Neural cell (in vitro differentiated cells): ENCODE measurements around the gene PTPRB. TPM values are rescaled to one million over a fixed set of nuclear protein-coding genes. Genes with fewer than 3 reads are reported as not detected.

ENCODE experiments used
- H2AFZ ChIP-seq: fragments of 200-600, 300-800 bp; sonication (generic), shearing (Covaris generic); 2 replicates; pipeline ENCODE4 v1.6.0; 2014; ENCODE audit warnings: low read depth, mild to moderate bottlenecking, antibody characterized with exemption, low read length, moderate library complexity
- H3F3A ChIP-seq: fragments of 200-600 bp; shearing (Covaris generic); 2 replicates; pipeline ENCODE4 v1.6.1; 2016; ENCODE audit warnings: mild to moderate bottlenecking, moderate library complexity, mixed read lengths, antibody characterized with exemption, low read length; ENCODE audit not compliant: insufficient read depth, poor library complexity, severe bottlenecking
- H3K27ac ChIP-seq: fragments of 200-600, 300-800 bp; sonication (generic), shearing (Covaris generic); 2 replicates; pipeline ENCODE4 v1.5.1; 2014; ENCODE audit warnings: mild to moderate bottlenecking, low read length, moderate library complexity
- H3K27me3 ChIP-seq: fragments of 300-800, 200-600 bp; sonication (generic), shearing (Covaris generic); 2 replicates; pipeline ENCODE4 v1.6.0; 2014; ENCODE audit warnings: mild to moderate bottlenecking, low read depth, low read length, moderate library complexity; ENCODE audit not compliant: insufficient read depth
- H3K36me3 ChIP-seq: fragments of 300-800, 200-600 bp; sonication (generic), shearing (Covaris generic); 2 replicates; pipeline ENCODE4 v1.5.1; 2014; ENCODE audit warnings: mild to moderate bottlenecking, antibody characterized with exemption, low read length, moderate library complexity; ENCODE audit not compliant: insufficient read depth
- H3K4me2 ChIP-seq: fragments of 300-800, 200-600 bp; sonication (generic), shearing (Covaris generic); 2 replicates; pipeline ENCODE4 v1.6.0; 2014; ENCODE audit warnings: mild to moderate bottlenecking, low read length
- H3K4me3 ChIP-seq: fragments of 300-800, 200-600 bp; sonication (generic), shearing (Covaris generic); 2 replicates; pipeline ENCODE4 v1.5.1; 2014; ENCODE audit warnings: mild to moderate bottlenecking, low read length, moderate library complexity
- H3K79me2 ChIP-seq: fragments of 200-600 bp; shearing (Covaris generic); replicated peaks from 2 replicates; pipeline ENCODE4 v1.6.0; 2014; ENCODE audit warnings: mild to moderate bottlenecking, low read length, moderate library complexity; ENCODE audit not compliant: insufficient read depth
- H3K9ac ChIP-seq: fragments of 300-800, 200-600 bp; sonication (generic), shearing (Covaris generic); 2 replicates; pipeline ENCODE4 v1.6.1; 2016; ENCODE audit warnings: mild to moderate bottlenecking, low read length, mixed read lengths
- H3K9me2 ChIP-seq: fragments of 200-600 bp; shearing (Covaris generic); 2 replicates; pipeline ENCODE4 v1.6.1; 2016; ENCODE audit warnings: mild to moderate bottlenecking, low read length, mixed read lengths; ENCODE audit not compliant: insufficient read depth
- H3K9me3 ChIP-seq: fragments of 200-600, 300-800 bp; sonication (generic), shearing (Covaris generic); 2 replicates; pipeline ENCODE4 v1.6.1; 2016; ENCODE audit warnings: mild to moderate bottlenecking, mixed run types, low read length, moderate library complexity, mixed read lengths
- H4K20me1 ChIP-seq: fragments of 200-600 bp; shearing (Covaris generic); 2 replicates; pipeline ENCODE4 v1.6.1; 2016; ENCODE audit warnings: mild to moderate bottlenecking, mixed run types; ENCODE audit not compliant: insufficient read depth
- CTCF ChIP-seq: fragments of 450-650 bp; IDR thresholded peaks from 2 replicates; pipeline ENCODE4 v1.5.1; 2014; ENCODE audit warnings: antibody characterized with exemption, mild to moderate bottlenecking, moderate library complexity; ENCODE audit not compliant: poor library complexity, severe bottlenecking
- EP300 ChIP-seq: fragments of 450-650 bp; conservative IDR thresholded peaks from 2 replicates; pipeline ENCODE4 v1.6.1; 2014; ENCODE audit warnings: antibody characterized with exemption, mild to moderate bottlenecking, moderate library complexity; ENCODE audit not compliant: poor library complexity, severe bottlenecking
- EZH2 ChIP-seq: fragments of 200-600, 300-800 bp; shearing (Covaris generic), sonication (generic); IDR thresholded peaks from 2 replicates; pipeline ENCODE4 v1.6.1; 2014; ENCODE audit warnings: antibody characterized with exemption, low read length, borderline replicate concordance, mild to moderate bottlenecking; ENCODE audit not compliant: insufficient read depth, poor library complexity, severe bottlenecking
- MXI1 ChIP-seq: fragments of 450-650 bp; conservative IDR thresholded peaks from 2 replicates; pipeline ENCODE4 v1.6.1; 2014; ENCODE audit warnings: antibody characterized with exemption, mild to moderate bottlenecking; ENCODE audit not compliant: poor library complexity, severe bottlenecking
- POLR2AphosphoS5 ChIP-seq: IDR thresholded peaks from 2 replicates; pipeline ENCODE4 v1.6.1; 2012
- RAD21 ChIP-seq: fragments of 450-650 bp; conservative IDR thresholded peaks from 2 replicates; pipeline ENCODE4 v1.6.1; 2014; ENCODE audit warnings: antibody characterized with exemption, mild to moderate bottlenecking, moderate library complexity
- REST ChIP-seq: IDR thresholded peaks from 2 replicates; pipeline ENCODE4 v1.6.1; 2012; ENCODE audit warnings: borderline replicate concordance
- SMC3 ChIP-seq: fragments of 450-650 bp; conservative IDR thresholded peaks from 2 replicates; pipeline ENCODE4 v1.6.1; 2014; ENCODE audit warnings: antibody characterized with exemption, mild to moderate bottlenecking, moderate library complexity; ENCODE audit not compliant: poor library complexity
- TAF1 ChIP-seq: IDR thresholded peaks from 2 replicates; pipeline ENCODE4 v1.6.1; 2012; ENCODE audit warnings: low read depth
- polyA plus RNA-seq: library from polyadenylated mRNA; depleted of rRNA; stranded (reverse); fragments of >200 nt; gene quantifications from 2 replicates; pipeline ENCODE4 v1.2.3, GENCODE V29; 2014

PTPRB gene
- polyA plus RNA-seq, 1 donor from 2014 or later: 0.26 TPM

- no peak overlapping the region for H3K27ac ChIP-seq
- TF ChIP-seq CTCF: no peak
- no peak for TF ChIP-seq RAD21
- no peak for TF ChIP-seq SMC3
- no peak for TF ChIP-seq EP300
- TF ChIP-seq EZH2: no peak
- TF ChIP-seq MXI1: no peak
- TF ChIP-seq REST: no peak
These were observed 77.8 kb downstream of the PTPRB start for GRCh38 chr12:70559390-70559789.

GRCh38 chr12:70557583-70558191 is 79.5 kb downstream of the PTPRB start:
- Histone ChIP-seq H3K4me3 (no peak overlapping the region), H3K36me3 (no peaks in the 10 kb centered on the region), H3K9ac (no peak overlapping the region), H3K4me2 (no peak overlapping the region), H3F3A (no peaks in the 10 kb centered on the region), H3K9me3 (no peaks in the 10 kb centered on the region), H3K27me3 (no peaks in the 10 kb centered on the region), H4K20me1 (no peaks in the 10 kb centered on the region), H3K9me2 (no peaks in the 10 kb centered on the region), H2AFZ (no peak overlapping the region), H3K27ac (no peak overlapping the region), H3K79me2 (no peaks in the 10 kb centered on the region)
- TF ChIP-seq TAF1 (no peak), REST (no peak), POLR2AphosphoS5 (no peak), EZH2 (no peak), SMC3 (no peak), RAD21 (no peak), CTCF (no peak), MXI1 (no peak)

More at GRCh38 chr12:70559390-70559789, 77.8 kb downstream of the PTPRB start:
- Histone ChIP-seq H3K4me2 (no peak overlapping the region), H3K9me3 (no peaks in the 10 kb centered on the region), H4K20me1 (no peaks in the 10 kb centered on the region), H2AFZ (no peak overlapping the region), H3K4me3 (no peak overlapping the region), H3K9me2 (no peaks in the 10 kb centered on the region), H3K36me3 (no peaks in the 10 kb centered on the region), H3K79me2 (no peaks in the 10 kb centered on the region), H3F3A (no peaks in the 10 kb centered on the region), H3K27me3 (no peaks in the 10 kb centered on the region), H3K9ac (no peak overlapping the region)
